HG02678 (cell line): ENCODE results near the gene OR7G1.
"Not testable (repeated sequence)": the region's sequence is repeated elsewhere in the genome, so short reads cannot be mapped to it uniquely, and the experiment has no call there.

Source experiments
- ATAC-seq: cut with Tn5 transposase; IDR thresholded peaks from one replicate; pipeline ENCODE4 v1.9.1; 2021; ENCODE audit warnings: mild to moderate bottlenecking, moderate library complexity; ENCODE audit not compliant: unreplicated experiment

The OR7G1 gene

GRCh38 chr19:9078651-9079050, 36.9 kb downstream of the OR7G1 start:
- no peak for ATAC-seq

DNA sequence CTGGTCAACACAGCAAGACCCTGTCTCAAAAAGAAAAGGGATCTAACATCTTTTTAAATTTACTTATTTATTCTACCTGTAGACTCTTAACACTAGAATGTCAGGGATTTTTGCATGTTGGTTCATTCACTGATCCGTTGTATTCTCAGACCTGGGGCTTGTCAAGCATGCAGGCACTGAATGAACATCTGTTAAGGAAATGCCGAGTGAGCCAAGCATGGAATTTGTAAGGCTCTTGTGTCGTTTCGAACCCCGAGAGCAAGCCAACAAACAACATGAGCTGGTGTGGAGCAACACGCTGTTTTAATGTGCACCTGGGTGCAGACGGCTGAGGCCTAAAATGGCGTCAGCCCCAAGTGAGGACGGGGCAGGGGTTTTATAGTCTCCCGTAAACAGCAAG, 38.7 kb downstream of the OR7G1 start:
- no peak for ATAC-seq

DNA sequence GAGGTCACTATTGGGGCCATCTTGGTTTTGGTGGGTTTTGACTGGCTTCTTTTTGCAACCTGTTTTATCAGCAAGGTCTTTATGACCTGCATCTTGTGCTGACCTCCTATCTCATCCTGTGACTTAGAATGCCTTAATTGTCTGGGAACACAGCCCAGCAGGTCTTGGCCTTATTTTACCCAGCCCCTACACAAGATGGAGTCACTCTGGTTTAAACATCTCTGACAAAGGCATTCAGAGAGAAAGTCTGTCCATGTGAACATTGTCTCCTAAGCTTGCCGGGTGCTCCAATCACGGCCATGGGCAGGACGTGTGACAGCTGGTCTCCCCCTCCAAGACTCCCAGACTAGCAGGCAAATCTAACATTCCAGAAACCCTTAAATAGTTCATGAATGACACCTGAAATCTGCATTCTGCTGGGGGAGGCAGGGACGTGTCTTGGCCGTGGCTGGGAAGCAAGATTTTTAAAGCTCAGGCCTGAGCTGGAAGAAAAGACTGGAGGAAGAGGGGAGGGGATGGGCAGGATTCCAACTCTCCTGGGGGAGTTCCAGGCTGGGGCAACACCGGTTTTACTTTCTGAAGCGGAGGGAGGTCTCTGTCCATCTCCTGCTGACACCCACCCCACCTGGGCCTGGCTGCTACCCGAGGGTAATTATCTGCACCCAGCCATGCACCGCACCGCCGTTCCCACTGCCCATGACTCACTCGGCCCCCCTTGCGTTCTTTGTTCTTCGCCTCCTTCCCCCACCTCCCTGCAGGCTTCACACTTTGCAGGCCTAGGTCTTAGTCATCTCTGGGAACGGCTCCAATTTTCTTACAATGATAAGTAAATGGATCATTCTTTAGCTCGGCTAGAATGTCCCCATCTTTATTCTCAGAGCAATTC, 40.3 kb downstream of the OR7G1 start:
- ATAC-seq, result no peak

DNA sequence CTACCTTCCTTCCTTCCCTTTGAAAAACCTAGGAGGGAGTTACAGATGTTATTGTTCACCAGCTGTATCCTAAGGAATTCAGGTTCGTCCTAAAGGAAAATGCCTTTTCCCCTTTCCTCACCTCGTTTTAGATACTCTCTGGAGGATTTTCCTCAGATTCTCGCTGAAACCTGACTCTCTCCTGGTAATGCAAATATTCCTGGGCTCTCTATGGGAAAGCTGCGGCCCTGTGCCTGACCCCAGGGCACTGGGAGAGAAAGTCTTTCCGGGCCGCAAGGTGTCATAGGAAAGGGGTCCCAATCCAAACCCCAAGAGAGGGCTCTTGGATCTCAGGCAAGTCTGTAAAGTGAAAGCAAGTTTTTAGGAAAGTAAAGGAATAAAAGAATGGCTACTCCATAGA, 41.8 kb downstream of the OR7G1 start:
- ATAC-seq, result no peak

DNA sequence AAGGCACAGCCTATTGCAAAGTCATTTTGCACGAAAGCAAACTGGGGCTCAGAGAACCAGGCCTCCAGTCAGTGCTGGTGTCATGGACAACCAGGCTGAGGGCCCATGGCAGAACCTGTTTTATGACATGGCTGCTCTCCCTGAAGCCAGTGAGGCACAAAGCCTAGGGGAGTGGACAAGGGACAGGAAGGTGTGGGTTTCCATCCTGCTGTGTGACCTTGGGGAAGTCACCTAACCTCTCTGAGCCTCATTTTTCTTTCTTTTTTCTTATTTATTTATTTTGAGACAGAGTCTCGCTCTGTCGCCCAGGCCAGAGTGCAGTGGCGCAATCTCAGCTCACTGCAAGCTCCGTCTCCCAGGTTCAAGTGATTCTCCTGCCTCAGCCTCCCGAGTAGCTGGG, 43.8 kb downstream of the OR7G1 start:
- not testable (repeated sequence) for ATAC-seq

DNA sequence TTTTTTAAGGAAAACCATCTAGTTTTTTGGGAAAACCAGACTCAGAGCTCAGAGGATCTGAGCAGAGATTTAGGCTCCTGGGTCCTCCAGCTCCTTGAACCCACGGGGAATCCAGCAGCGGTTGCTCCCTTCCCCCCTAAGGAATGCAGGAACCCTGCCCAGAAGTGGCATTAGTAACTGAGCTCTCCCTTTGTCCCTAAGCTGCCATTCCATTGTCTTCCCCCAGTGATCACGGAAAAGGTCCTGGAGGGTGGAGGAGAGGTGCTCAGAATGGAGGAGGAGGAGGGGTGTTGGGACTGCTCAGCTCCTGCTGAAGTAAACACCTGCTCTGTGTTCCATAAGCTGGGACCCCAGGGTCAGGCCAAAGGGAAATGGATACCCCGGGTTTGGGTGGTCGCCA, 45.5 kb downstream of the OR7G1 start:
- no peak for ATAC-seq

DNA sequence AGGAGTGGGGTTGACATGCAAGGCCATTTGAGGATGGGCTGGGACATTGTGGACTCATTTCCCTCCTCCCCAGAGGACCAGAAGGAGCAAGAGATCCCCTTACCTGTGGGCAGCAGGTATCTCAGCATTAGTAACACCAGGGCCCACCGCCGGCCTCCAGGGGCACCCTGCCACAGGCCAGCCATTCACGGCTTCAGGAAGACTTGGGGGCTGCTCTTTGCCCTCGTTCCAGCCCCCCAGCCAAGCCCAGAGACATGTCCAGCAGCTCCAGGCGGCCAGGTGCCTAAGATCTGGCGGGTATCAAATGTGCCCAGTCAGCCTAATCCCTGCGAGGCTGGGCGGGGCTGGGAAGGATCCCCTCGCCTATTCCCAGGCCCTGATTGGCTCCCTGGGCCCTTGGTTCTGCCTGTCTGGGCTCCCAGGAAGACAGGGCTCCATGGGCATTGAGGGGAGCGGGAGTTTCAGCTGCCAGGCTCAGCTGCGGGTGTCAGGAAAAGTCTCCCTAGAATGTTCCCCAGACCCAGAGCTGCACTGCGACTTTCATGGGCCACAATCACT, 50.0 kb downstream of the OR7G1 start:
- ATAC-seq, result no peak
